OCI-M1 (cell line): ENCODE measurements around the gene GPR39.
A peak's percentile ranks its signal among the peaks of the same experiment; 100 is the strongest.
"Not testable (repeated sequence)": the region's sequence is repeated elsewhere in the genome, so short reads cannot be mapped to it uniquely, and the experiment has no call there.

ENCODE experiments used
- DNase-seq: peaks from one replicate; lab custom pipeline; 2025; lab: John Stamatoyannopoulos, UW

GPR39 gene

GRCh38 chr2:132416723-132417395 is at the start of gene GPR39:
GPR39 (plus strand) TSS chr2:132416805.
- no peak for DNase-seq

DNA sequence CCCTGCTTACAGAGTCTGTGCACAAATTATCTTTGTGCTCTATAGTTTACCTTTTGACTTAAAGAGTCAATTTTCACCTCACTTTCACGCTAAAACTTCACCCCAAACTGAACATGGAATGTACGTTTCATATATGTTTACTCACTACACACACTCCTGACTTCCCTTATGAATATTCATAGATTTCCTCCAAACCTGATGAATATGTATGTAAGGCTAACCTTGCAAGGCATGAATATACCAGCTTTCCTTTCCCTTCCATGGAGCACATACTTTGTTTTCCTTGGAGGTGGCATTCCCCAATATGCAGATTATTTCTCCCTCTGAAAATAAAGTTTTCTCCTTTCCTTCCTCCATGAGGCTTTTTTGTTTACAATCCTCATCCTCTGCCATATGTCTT is 48.4 kb upstream of the GPR39 start:
- DNase-seq = no peak

- DNase-seq = no peak
Measured at GRCh38 chr2:132372276-132372675, 44.3 kb upstream of the GPR39 start.

- peak; percentile 21 for DNase-seq
Measured at GRCh38 chr2:132373391-132374135, 43.0 kb upstream of the GPR39 start.

- no peak for DNase-seq
Measured at GRCh38 chr2:132374151-132374550, 42.5 kb upstream of the GPR39 start.

DNA sequence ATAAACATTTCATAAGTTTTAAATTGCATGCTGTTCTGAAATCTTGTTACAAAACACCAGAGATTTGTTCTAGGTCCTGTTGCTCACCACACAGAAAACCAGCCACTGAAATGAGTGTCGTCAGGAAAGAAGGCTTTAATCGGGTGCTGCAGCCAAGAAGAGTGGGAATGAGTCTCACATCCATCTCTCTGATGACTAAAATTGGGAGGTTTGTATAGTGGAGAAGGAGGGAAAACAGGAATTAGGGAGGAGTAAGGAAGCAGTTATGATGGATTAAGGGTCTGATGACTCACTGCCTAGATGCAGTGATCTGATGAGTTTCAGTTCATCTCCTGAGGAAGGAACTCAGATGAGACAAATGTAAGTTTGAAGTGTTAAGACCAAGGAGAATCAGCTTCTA is 42.1 kb upstream of the GPR39 start:
- no peak for DNase-seq

DNA sequence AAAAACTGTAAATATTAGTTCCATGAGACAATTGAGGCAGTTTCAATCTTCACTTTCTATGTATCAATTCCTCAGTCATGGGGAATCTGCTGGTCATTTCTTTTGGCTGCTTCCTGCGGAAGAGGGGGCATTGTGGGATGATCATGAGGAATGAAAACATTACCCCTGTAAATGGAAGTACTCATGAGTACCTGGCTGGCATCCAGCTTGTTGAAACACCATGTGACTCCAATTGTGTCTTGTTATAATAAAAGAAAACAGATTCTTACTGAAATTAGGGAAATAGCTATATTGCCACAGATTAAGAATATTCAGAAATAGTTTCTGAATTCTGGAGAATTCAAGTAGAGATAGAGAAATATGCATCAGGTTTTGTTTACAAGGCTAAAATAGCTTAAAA is 41.6 kb upstream of the GPR39 start:
- no peak for DNase-seq

- DNase-seq = no peak
Measured at GRCh38 chr2:132381376-132381775, 35.2 kb upstream of the GPR39 start.

- DNase-seq = no peak
Measured at GRCh38 chr2:132383956-132384355, 32.6 kb upstream of the GPR39 start.

DNA sequence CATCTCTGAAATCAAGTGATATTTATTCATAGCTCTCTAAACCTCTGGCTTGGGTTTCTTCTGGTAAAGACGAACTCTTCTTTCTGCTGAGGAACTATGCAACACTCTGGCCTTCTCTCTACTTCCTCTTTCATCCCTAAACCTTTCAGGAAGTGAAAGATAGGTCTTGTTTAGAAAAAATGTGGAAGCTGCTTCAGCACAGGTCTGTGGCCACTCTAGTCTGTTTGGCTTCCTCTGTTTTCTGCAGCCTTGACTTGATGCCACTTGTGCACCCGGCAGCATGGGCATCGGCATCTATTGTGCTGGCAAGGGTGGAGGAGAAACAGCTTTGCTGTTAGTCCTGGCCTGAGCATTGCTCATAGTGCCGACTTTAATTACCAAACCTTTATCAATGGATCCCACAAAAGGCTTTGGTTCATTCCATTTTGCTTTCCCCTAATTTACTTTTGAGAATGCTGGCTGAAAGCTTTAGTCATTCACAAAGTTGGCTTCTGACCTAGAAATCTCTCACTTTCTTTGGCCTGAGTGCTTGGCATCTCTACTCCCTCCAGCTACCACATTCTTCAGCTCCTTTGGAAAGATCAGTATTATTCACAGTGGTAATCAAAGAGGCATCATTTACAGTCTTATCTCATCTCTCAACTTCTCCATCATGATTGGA is 32.0 kb upstream of the GPR39 start:
- DNase-seq = peak; percentile 77

GRCh38 chr2:132387126-132387525 is 29.5 kb upstream of the GPR39 start:
- no peak for DNase-seq

- DNase-seq = no peak
Measured at GRCh38 chr2:132390076-132390475, 26.5 kb upstream of the GPR39 start.

- DNase-seq = no peak
Measured at GRCh38 chr2:132391378-132391777, 25.2 kb upstream of the GPR39 start.

DNA sequence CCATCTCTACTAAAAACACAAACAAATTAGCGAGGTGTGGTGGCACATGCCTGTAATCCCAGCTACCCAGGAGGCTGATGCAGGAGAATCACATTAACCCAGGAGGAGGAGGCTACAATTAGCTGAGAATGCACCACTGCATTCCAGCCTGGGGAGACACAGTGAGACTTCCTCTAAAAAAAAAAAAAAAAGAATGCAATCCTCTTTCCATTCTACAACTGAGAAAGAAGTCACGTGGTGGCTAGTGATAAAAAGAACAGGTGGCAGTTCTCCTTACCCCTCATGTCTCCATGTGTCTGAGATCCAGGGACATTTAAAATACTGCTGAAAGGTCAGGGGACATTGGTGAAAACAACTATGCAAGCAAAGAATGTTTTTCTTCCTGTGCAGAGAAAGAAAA is 24.4 kb upstream of the GPR39 start:
- DNase-seq = no peak

DNA sequence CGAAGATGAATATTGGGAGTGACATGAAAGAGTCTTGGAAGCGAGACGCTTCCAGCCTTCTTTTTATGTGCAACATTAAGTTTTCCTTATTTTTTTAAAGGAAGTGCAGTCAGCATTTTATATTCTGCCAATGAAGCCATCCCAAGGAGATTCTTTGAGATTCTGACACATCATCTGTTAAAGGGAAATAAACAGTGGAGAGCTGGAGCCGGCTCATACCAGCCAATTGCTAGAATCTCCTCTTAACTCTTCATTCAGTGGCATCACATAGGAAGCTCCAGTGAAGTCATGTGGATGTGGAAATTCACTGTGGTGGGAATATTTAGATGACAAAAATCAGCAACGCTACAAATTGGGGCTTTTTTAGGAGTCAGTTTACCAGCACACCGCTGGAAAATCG is 23.7 kb upstream of the GPR39 start:
- DNase-seq = no peak

DNA sequence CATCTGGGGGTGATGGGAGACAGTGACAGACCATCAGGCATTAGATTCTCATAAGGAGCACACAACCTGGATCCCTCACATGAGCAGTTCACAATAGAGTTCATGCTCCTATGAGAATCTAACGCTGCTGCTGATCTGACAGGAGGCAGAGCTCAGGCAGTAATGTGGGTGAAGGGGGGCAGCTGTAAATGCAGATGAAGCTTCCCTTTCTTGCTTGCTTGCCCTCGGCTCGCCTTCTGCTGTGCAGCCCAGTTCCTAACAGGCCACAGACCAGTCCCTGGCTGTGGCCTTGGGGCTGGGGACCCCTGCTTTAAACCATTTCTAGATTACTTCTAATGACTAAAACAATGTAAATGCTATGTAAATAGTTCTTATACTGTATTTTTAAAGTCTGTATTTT is 19.6 kb upstream of the GPR39 start:
- not testable (repeated sequence) for DNase-seq

- DNase-seq = peak; percentile 95
Measured at GRCh38 chr2:132400169-132400900, 16.3 kb upstream of the GPR39 start.

- no peak for DNase-seq
Measured at GRCh38 chr2:132400901-132401240, 15.7 kb upstream of the GPR39 start.

- DNase-seq = no peak
Measured at GRCh38 chr2:132401326-132401725, 15.3 kb upstream of the GPR39 start.

- no peak for DNase-seq
Measured at GRCh38 chr2:132403146-132403545, 13.5 kb upstream of the GPR39 start.

- DNase-seq = no peak
Measured at GRCh38 chr2:132404056-132404455, 12.5 kb upstream of the GPR39 start.

DNA sequence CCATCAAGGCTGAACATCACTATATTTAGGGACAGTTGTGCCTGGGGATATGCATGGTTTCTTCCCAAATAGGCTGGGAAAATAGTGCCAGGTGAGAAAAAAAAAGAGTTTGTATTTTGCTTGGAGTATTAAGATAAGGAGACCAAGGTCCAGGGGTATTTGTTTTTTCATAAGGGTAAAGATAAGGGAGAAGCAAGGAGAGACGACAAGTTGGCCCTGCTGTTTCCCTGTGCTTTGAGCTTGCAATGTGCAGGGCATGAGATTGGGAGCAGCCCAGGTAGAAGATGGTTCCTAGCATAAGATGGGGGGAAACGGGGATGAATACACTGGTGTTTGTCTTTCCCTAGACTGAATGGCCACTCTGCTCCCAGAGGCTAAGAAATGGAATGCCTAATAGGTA is 8.8 kb upstream of the GPR39 start:
- no peak for DNase-seq

- no peak for DNase-seq
Measured at GRCh38 chr2:132412021-132412420, 4.6 kb upstream of the GPR39 start.
